NCI-H226 (cell line): ENCODE measurements around the gene TNRC6C.
"Not testable (repeated sequence)": the region's sequence is repeated elsewhere in the genome, so short reads cannot be mapped to it uniquely, and the experiment has no call there.

Experiments
- DNase-seq: peaks from one replicate; pipeline ENCODE4 v3.0.0-alpha.2; 2015

TNRC6C gene

DNA sequence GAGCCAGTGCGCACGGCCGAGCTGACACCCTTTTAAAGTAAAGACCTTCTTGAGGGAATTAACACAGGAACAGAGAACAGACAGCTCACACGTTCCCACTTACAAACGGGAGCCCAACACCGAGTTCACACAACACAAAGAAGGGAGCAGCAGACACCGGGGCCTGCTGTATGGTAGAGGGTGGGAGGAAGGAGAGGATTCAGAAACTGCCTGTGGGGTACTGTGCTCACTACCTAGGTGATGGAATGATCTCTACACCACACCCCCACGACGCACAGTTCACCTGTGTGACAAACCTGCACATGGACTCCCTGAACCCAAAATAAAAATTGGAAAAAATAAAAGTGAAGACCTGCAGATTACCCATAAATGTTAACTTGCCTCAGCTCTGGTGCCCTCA lies 137.6 kb downstream of the TNRC6C start:
- DNase-seq, result no peak

- no peak for DNase-seq
Observed at GRCh38 chr17:78101112-78101511, 142.6 kb downstream of the TNRC6C start.

DNA sequence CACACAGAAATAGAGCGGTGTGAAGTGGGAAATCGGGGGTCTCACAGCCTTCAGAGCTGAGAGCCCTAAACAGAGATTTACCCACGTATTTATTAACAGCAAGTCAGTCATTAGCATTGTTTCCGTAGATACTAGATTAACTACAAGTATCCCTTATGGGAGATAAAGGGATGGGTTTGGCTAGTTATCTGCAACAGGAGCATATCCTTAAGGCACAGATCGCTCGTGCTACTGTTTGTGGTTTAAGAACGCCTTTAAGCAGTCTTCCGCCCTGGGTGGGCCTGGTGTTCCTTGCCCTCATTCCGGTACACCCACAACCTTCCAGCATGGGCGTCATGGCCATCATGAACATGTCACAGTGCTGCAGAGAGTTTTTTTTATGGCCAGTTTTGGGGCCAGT lies 143.0 kb downstream of the TNRC6C start:
- DNase-seq, result no peak

DNA sequence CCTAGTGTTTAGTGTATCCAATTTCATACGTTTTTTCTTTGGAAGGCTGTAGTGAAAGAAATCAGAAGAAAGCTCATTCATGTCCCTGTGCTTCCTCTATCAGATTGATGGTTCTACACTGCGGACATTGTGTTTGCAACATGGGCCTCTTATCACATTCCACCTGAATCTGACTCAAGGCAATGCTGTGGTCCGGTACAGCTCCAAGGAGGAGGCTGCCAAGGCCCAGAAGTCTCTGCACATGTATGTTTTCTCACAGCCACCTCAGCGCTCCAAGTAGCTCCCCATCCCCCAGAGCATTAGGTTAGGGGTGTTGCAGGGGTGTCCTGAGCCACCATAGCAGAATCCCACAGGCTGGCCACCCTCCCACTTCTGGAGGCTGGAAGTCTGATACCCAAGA lies 144.8 kb downstream of the TNRC6C start:
- no peak for DNase-seq

DNA sequence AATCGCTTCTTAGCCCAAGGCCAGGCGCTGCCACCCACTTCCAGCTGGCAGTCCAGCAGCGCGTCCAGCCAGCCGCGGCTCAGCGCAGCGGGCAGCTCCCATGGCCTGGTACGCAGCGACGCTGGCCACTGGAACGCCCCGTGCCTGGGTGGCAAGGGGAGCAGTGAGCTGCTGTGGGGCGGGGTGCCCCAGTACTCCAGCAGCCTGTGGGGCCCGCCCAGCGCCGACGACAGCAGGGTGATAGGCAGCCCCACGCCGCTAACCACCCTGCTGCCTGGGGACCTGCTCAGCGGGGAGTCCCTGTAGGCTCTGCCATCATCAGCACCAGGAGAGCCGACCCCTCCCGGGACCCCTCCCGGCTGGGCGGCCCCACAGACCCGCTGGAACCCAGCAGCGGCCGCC lies 146.0 kb downstream of the TNRC6C start:
- DNase-seq, result no peak

GRCh38 chr17:78105101-78105500 lies 146.6 kb downstream of the TNRC6C start:
- DNase-seq, result no peak

- DNase-seq, result no peak
Observed at GRCh38 chr17:78105551-78105950, 147.0 kb downstream of the TNRC6C start.

GRCh38 chr17:78106211-78106610 lies 147.7 kb downstream of the TNRC6C start:
- DNase-seq, result no peak

- DNase-seq, result no peak
Observed at GRCh38 chr17:78107457-78107856, 149.0 kb downstream of the TNRC6C start.

DNA sequence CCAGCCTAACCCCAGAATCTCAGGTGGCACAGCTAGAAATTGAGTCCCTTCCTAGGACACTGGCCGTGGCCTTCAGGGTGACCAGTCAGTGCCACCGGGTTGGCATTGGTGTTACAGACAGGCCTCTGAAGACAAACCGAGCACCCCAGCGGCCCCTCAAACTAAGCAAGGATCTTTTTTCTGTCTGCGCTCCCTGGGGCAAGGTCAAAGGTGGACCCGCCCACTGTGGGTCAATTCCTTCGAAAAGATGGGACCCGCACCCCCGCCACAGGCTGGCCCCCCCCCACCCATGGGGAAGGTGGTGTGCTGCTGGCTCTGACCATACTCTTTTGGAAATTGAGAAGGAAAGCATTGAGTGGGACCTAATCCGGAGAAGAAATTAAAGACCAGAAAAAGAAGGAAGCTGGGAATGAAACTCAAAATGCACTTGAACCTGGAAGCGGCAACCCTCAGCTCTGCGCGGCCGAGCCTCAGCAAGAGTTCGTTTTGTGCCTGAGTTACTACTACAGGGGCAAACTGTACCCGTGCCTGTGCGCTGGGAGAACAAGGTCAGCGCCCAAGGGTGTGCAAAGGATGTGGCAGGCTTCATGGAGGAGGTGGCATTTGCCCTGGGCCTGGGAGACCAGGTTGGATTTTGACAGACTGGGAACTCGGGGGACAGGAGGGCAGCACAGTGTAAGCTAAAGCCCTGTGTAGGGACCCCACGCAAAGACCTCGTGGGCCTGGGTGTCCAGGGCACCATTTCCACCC lies 149.6 kb downstream of the TNRC6C start:
- no peak for DNase-seq

DNA sequence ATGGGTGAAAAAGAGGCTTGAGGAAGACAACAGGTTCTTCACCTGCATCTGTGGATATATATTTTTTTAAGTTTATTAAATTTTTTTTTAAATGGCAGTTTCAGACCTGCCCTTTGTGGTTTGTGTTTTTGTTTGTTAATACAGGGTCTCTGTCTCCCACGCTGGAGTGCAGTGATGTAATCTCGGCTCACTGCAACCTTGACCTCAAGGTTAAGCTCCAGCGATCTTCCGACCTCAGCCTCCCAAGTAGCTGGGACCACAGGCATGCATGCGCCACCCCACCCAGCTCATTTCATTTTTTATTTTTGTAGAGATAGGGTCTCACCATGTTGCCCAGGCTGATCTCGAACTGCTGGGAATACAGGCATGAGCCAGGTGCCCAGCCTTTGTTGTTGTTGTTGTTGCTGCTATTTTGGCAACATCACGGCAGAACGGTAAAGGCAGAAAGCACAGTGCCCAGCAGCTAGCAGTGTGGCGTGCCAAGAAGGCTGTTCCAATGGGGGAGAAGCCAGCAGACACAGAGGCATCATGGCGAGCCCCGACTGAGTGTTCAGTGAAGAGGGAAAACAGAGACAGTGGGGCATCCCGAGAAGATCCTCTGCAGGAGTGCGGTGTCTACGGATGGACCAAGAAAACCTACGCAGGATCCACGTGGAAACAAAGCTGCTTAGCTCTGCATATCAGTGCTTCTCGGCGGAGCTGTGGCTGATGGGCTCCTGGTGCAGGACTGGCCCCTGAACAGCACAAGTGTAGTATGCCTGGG lies 150.4 kb downstream of the TNRC6C start:
- DNase-seq, result no peak

DNA sequence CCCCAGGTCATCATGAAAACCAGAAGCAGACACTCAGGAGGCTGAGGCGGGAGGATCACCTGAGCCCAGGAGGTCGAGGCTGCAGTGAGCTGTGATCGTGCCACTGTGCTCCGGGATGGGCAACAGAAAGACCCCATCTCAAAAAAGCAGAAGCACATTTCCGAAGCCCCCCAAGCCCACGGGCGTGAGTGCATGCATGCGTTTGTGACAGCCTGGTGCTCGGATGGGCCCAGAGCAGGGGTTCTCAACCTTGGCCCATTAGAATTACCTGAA lies 150.9 kb downstream of the TNRC6C start:
- DNase-seq, result no peak

DNA sequence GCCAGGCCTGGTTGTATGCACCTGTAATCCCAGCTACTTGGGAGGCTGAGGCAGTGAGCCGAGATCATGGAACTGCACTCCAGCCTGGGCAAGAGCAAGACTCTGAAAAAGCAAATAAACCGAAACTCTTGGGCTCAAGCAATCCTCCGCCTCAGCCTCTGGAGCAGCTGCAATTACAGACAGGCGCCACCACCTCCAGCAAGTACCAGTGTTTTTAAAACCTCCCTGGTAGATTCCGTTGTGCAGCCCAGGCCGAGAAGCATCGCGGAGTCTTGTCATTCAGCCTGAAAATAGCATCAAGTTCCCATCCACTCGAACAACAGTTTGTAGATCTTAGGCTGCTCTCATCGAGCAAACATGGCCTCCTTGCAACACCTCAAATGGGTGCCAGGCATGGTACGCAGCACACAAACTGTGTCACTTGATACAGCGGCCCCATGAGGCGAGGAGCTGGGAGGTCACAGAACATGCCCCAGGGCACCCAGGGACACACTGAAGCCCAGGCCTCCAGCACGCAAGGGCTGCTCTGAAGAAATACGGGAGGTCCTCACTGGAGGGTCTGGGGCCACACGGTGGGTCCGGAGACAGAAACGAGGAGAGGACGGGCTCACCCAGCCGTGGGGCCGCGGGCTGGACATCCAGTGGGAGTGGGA lies 152.0 kb downstream of the TNRC6C start:
- DNase-seq, result no peak

- DNase-seq, result no peak
Observed at GRCh38 chr17:78111016-78111726, 152.7 kb downstream of the TNRC6C start.

- DNase-seq, result no peak
Observed at GRCh38 chr17:78111727-78112517, 153.4 kb downstream of the TNRC6C start.

- peak; percentile 36 for DNase-seq
Observed at GRCh38 chr17:78112518-78113471, 154.3 kb downstream of the TNRC6C start.

GRCh38 chr17:78113804-78114785 lies 155.6 kb downstream of the TNRC6C start:
- no peak for DNase-seq

DNA sequence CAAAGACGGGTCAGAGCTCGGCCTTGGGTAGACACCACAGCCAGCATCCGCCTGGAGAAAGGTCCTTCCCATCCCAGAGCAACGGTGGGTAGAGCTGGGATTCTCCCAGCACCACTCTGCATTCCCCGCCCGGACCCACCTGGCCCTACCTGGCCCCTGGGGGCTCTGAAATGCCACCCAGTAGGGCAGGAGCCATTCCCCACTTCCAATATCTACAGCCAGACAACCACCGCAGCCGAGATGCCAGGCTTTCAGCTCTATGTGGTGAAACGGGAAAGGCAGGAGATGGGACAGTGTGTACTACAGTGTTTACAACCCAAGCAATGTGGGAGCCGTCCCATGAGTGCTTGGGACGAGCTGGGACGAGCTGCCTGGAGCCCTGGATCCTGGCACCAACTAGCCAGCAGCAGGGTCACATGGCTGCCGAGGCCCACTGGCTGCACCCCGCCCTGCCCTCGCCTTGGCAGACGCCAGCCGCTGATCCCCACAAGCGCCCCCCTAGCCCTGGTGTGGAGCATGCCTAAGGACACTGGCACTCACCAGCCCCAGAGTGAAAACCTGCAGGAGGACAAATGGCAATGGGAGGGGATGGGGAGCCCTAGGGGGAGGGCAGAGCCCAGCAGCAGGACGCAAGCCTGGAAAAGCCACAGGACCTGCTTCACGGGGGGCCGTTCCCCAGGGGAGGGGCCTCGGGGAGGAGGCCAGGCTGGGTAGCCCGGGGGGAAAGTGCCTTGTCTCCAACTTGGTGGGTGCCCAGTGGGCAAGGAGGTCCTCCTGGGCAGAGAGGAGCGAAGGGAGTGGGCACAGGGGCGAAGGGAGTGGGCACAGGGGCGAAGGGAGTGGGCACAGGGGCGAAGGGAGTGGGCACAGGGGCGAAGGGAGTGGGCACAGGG lies 156.6 kb downstream of the TNRC6C start:
- DNase-seq, result no peak

DNA sequence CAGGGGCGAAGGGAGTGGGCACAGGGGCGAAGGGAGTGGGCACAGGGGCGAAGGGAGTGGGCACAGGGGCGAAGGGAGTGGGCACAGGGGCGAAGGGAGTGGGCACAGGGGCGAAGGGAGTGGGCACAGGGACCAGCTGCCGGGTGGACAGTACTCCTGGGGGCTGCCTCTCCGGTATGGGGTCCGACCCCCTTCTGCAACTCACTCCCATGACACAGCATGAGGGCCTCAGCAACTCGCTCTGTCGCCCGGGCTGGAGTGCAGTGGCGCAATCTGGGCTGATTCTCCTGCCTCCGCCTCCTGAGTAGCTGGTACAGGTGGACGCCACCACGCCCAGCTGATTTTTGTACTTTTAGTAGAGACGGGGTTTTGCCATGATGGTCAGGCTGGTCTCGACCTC lies 157.3 kb downstream of the TNRC6C start:
- not testable (repeated sequence) for DNase-seq
